Stimulated activated CD8-positive, alpha-beta memory T cell treated with anti-CD3 and anti-CD28 coated beads, Interleukin-7, amount 100 ng/mL, for 24 hours (primary cell): ENCODE results near the gene CEP44.
"Not testable (repeated sequence)": the region's sequence is repeated elsewhere in the genome, so short reads cannot be mapped to it uniquely, and the experiment has no call there.

Source experiments
- DNase-seq: peaks from one replicate; pipeline ENCODE4 v3.0.0-alpha.2; 2020; ENCODE audit warnings: low read depth

Gene CEP44, protein sequence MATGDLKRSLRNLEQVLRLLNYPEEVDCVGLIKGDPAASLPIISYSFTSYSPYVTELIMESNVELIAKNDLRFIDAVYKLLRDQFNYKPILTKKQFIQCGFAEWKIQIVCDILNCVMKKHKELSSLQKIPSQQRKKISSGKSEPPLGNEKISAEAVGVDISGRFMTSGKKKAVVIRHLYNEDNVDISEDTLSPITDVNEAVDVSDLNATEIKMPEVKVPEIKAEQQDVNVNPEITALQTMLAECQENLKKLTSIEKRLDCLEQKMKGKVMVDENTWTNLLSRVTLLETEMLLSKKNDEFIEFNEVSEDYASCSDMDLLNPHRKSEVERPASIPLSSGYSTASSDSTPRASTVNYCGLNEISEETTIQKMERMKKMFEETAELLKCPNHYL

DNA sequence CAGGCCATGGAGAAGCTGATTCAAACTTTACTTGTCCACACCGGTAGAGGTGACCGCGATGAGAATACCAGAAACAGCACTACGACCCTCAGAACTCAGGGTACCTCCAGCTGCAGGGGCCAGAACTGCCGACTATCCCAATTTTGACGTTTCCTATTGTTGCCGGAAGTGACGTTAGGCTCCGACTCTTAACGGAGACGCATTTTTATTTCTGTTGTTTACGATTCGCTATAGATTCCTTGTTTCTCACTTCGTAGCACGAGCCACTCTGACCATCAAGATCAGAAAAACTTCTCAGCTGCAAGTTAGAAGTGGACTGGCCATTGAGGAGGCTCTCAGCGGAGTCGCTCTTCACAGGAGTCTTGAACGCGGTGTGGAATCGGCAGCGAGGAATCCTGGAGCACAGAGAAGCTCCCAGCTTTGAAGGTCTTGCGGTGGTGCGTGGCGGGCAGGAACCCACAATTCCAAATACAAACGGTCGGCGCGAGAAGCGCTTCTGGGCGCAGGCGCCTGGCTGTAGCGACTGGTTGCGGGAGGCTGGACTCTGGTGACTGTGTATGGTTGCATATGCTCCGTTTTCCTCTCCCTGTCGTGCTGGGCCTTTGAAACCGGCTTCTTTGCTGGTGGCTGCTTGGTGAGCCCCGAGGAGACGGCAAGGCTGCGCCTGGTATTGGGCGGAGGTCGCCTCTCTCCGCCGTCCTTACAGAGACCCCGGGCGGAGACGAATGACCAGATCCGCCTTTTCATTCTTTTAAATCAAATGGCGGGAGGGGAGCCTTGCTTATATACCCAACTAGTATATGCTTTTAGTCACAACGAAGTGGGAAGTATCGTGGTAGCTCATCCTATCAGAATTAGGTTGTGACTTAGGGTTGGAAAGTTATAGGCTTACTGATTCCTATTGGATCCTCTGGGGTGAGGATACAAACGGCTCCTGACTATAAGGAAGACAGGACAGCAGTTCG is at the start of gene CEP44, which contains the start of gene FBXO8:
CEP44 (plus strand) TSS at position 405 of the 965 bp plus-strand sequence. CDS start 15,211 bp downstream, outside the sequence.
FBXO8 (minus strand) TSS at position 161 of the 965 bp plus-strand sequence. CDS start 20,575 bp downstream, outside the sequence.
- peak; percentile 41 for DNase-seq

DNA sequence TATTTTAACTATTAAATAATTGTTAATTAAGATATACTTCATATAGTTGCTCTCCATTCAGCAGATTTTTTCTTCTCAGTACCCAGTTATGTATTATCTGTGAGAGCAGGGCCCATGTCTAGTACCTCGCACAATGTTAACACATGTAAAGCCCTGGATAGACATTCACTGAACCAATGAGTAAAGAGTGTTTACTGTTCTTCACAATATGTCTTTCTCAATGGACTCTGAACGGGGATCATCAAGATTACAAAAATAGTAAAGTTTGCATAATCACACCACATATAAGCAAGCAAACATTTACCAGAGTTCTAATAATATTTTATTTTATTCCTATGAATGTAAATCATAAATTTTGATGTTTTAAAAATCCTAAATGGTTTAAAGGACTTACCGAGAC is 47.4 kb upstream of the CEP44 start:
- DNase-seq = no peak

GRCh38 chr4:174241162-174241561 is 42.5 kb upstream of the CEP44 start:
- DNase-seq = no peak

DNA sequence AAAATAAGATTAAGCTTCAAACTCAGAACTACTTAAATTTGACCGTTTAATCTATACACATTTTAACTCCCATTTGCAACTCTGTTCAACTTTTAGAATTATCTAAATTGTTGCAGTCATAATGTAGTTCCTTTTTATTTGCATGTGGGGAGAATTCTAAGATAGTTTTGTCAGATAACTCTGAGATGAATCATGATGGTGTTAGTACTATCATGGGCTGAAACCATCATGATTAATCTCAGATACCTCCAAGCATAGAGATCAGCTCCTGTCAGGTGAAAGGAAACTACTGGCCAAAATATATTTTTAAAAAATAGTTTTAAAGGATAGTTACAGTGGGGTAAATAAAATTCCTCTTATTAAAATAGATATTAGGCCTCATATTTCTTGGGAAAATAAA is 39.3 kb upstream of the CEP44 start:
- no peak for DNase-seq

DNA sequence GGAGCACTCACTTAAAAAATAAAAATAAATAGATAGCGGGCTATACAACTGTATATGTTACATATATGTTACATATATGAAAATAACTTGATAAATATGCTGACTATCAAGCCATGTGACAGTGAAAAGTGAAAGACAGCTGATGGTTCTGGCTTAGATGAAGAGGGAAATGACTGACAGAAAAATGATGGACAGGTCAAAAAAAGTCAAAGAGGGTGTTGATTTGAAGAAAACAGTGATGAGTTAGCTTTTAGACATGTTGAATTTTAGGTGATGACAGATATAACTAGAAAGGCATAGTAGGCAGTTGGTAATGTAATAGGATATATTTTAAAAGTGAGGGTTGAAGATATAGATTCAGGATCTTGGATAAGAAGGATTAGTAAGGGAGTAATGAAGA is 38.0 kb upstream of the CEP44 start:
- no peak for DNase-seq

- DNase-seq = no peak
Measured at GRCh38 chr4:174248407-174248806, 35.3 kb upstream of the CEP44 start.

DNA sequence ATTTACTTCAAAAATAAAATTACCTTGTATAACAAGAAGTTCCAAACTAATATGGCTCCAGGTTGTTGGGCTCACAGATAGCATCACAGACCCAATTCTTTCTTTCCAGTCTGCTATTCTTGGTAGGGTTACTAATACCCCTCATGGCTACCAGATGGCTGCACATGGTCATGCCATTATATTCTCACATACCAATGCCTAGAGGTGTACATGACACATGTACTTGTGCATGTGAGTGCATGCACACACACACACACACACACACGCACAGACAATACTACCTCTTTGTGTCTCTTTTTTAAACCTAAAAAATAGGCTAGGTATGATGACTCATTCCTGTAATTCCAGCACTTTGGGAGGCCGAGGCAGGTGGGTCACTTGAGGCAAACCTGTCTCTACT is 31.3 kb upstream of the CEP44 start:
- no peak for DNase-seq

- DNase-seq = no peak
Measured at GRCh38 chr4:174254613-174255012, 29.1 kb upstream of the CEP44 start.

- DNase-seq = no peak
Measured at GRCh38 chr4:174255374-174255773, 28.3 kb upstream of the CEP44 start.

- no peak for DNase-seq
Measured at GRCh38 chr4:174255786-174256185, 27.9 kb upstream of the CEP44 start.

DNA sequence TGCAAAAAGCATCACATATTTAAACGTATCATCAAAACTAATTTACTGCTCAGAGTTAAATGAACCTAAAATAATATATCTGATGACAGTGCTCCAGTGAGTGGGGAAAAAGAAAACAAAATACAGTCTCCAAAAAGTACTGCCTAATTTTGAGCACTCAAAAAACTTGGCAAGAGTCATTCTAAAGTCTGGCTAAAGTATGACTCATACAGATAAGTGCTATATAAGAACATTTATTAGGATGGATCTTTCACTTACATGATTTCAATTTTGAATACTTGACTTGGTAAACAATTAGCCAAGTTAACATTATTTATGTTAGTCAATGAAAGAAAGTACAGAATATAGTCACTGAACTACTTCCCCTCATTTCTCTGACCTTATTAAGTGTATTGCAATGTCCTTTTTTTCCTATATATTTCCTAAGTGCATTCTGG is 27.4 kb upstream of the CEP44 start:
- DNase-seq = no peak

- no peak for DNase-seq
Measured at GRCh38 chr4:174259580-174259979, 24.1 kb upstream of the CEP44 start.

- no peak for DNase-seq
Measured at GRCh38 chr4:174260099-174260498, 23.6 kb upstream of the CEP44 start.

DNA sequence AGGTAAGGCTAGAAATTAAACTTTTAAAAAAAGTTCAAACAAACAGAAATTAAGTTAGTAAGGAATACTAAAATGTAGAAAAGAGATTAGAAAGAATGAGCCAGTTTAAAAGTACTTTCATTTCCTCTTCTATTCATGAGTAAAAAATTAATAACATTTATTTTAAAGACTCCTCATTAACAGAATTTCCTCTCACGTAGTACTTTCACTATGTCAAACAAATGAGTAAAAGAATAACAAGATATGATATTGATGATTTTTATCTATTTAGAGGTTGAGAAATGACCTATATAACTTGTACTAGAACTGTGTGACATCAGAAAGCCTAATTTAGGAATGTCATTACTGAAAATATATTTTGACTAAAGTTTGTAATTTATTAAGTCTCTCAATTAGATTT is 22.3 kb upstream of the CEP44 start:
- not testable (repeated sequence) for DNase-seq

- no peak for DNase-seq
Measured at GRCh38 chr4:174262624-174263444, 20.9 kb upstream of the CEP44 start.

- DNase-seq = no peak
Measured at GRCh38 chr4:174263445-174263736, 20.3 kb upstream of the CEP44 start.

DNA sequence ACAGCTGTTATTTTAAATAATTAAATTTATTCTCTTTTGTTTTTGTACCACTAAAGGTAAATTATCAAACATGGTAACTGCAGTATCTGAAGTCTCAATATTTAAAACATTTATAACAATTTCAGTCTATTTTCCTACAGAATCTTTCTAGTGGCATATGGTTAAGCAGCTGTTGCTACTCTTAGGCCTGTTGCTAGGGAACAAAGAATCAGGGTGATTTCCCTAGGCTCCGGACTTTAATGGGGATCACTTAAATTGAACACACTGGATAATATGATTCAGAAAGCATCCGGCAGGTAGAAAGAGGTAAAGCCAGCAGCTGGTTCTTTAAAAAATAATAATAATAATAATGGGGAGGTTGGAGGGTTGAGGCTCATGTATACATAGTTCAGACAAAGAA is 17.8 kb upstream of the CEP44 start:
- DNase-seq = no peak

DNA sequence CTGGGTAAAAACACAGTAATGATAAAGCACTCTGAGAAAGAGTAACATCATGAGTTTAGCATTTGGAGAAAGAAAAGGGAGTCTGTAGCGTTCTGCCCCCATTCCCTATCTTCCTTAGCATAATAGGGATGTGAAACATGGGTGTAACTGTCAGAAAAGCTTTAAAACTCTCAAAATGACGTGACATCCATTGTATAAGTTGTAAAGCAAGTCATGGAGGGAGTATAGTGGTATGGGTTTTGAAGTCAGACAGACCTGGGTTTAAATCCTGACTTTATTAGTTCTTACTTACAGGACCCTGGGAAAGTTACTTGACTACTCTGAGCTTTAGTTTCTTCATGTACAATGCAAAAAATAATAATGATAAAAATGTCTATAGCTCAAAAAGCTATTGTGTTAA is 17.3 kb upstream of the CEP44 start:
- DNase-seq = no peak

GRCh38 chr4:174273930-174274329 is 9.8 kb upstream of the CEP44 start:
- no peak for DNase-seq

- DNase-seq = no peak
Measured at GRCh38 chr4:174274436-174274835, 9.3 kb upstream of the CEP44 start.

DNA sequence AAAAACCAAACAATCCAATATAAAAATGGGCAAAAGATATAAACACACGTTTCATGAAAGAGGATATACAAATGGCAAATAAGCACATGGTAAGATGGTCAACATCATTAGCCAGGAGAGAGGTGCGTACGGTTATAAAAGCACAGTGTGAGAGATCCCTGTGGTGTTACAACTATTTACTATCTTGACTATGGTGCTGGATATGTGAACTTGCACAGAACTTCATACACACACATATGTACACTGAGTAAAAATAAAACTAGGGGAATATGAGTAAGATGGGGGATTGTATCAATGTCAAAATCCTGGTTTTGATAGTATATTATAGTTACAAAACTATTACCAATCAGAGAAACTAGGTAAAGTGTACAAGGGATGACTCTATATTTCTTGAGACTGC is 8.6 kb upstream of the CEP44 start:
- no peak for DNase-seq

DNA sequence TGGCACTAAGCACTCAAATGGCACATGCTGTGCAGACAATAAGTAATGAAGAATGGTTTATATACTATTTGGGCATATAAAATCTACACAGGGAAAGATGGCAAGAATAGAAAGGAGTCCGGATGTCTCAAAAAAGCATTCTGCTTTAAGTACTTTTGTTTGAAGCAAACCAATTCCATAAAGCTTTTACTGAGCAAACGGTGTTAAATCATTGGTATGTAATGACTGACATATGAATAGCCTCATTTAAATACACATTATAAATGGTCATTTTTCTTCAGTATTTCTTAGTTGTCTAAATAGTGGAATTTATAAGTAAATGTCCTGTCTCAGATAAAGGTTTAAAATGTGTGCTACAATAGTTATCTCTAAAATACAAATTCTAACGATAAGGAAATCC is 6.3 kb upstream of the CEP44 start:
- DNase-seq = no peak
